Keratinocyte (primary cell): ENCODE measurements around the gene MAP3K8. TPM values are rescaled to one million over a fixed set of nuclear protein-coding genes. Genes with fewer than 3 reads are reported as not detected.

Source experiments
- DNase-seq: peaks from one replicate; pipeline ENCODE4 v3.0.0-alpha.2; 2011; ENCODE audit warnings: low read depth, missing footprints, low spot score
- FAIRE-seq: peaks from 2 replicates; lab custom pipeline; 2011; peaks lifted over from hg19 to GRCh38; lab: Jason Lieb, UNC
- H2AFZ ChIP-seq: 2 replicates; pipeline ENCODE4 v1.6.0; 2012; ENCODE audit warnings: low read length, control low read depth, inconsistent platforms; ENCODE audit not compliant: control insufficient read depth
- H3K27ac ChIP-seq: 2 replicates; pipeline ENCODE4 v1.5.1; 2011; ENCODE audit warnings: low read length; ENCODE audit not compliant: control insufficient read depth, insufficient read depth
- H3K27me3 ChIP-seq: 3 replicates; pipeline ENCODE4 v1.6.0; 2011; ENCODE audit warnings: low read length; ENCODE audit not compliant: control insufficient read depth, insufficient read depth; ENCODE audit errors: extremely low read depth
- H3K36me3 ChIP-seq, 2 experiments: 2 replicates in 1 of 2; 3 replicates in 1 of 2; pipeline ENCODE4 v1.5.1; 2011; ENCODE audit warnings: low read length in 2 of 2, mild to moderate bottlenecking in 1 of 2; ENCODE audit not compliant: control insufficient read depth in 2 of 2, insufficient read depth in 2 of 2; ENCODE audit errors: extremely low read depth in 1 of 2
- H3K4me1 ChIP-seq: 3 replicates; pipeline ENCODE4 v1.5.1; 2011; ENCODE audit warnings: low read length; ENCODE audit not compliant: control insufficient read depth, insufficient read depth; ENCODE audit errors: extremely low read depth
- H3K4me2 ChIP-seq: 3 replicates; pipeline ENCODE4 v1.6.0; 2011; ENCODE audit warnings: low read depth, low read length; ENCODE audit not compliant: control insufficient read depth, insufficient read depth; ENCODE audit errors: extremely low read depth
- H3K4me3 ChIP-seq, 3 experiments: fragments of 200-600 bp in 1 of 3; sonication (generic) in 1 of 3; 2 replicates in 2 of 3; 3 replicates in 1 of 3; pipeline ENCODE4 v1.5.1; 2011 to 2016; ENCODE audit warnings: low read length in 3 of 3, mild to moderate bottlenecking in 3 of 3, control low read depth in 2 of 3, inconsistent platforms in 1 of 3, low read depth in 1 of 3, mixed read lengths in 1 of 3, mixed run types in 1 of 3, moderate library complexity in 1 of 3; ENCODE audit not compliant: control insufficient read depth in 2 of 3, insufficient read depth in 2 of 3; ENCODE audit errors: extremely low read depth in 1 of 3
- H3K79me2 ChIP-seq: 2 replicates; pipeline ENCODE4 v1.6.0; 2012; ENCODE audit warnings: low read length; ENCODE audit not compliant: control insufficient read depth, insufficient read depth
- H3K9ac ChIP-seq: 3 replicates; pipeline ENCODE4 v1.6.0; 2011; ENCODE audit warnings: low read length; ENCODE audit not compliant: control insufficient read depth, insufficient read depth; ENCODE audit errors: extremely low read depth
- H3K9me1 ChIP-seq: 3 replicates; pipeline ENCODE4 v1.6.0; 2011; ENCODE audit warnings: low read length; ENCODE audit not compliant: control insufficient read depth, insufficient read depth; ENCODE audit errors: extremely low read depth
- H3K9me3 ChIP-seq: 2 replicates; pipeline ENCODE4 v1.5.1; 2012; ENCODE audit warnings: low read depth, low read length; ENCODE audit not compliant: control insufficient read depth
- H4K20me1 ChIP-seq: 3 replicates; pipeline ENCODE4 v1.6.0; 2011; ENCODE audit warnings: low read length; ENCODE audit not compliant: control insufficient read depth, insufficient read depth; ENCODE audit errors: extremely low read depth
- EZH2 ChIP-seq: IDR thresholded peaks from one replicate; pipeline ENCODE4 v1.6.1; 2012; ENCODE audit warnings: inconsistent platforms, mild to moderate bottlenecking, low read length, moderate library complexity
- dilution Hi-C: fragments of 300-500 bp; cut with MboI; formaldehyde crosslinking; loops from one replicate; pipeline ENCODE4 v1.7.0; 2020; ENCODE audit warnings: low sequenced_read_pairs; ENCODE audit not compliant: extremely low pct_ligation_motif_present
- polyA plus RNA-seq, 5 experiments: library from polyadenylated mRNA; depleted of rRNA in 3 of 5; stranded (reverse) in 3 of 5; stranded (forward) in 1 of 5; unstranded in 1 of 5; fragments of >200 nt; gene quantifications; 1 replicate in 1 of 5; 2 replicates in 3 of 5; 3 replicates in 1 of 5; pipeline versions ENCODE4 v1.2.1 to v1.2.3, GENCODE V29; 2011 to 2012; ENCODE audit warnings: missing spikeins in 2 of 5, low read depth in 1 of 5, low replicate concordance in 1 of 5
- TF ChIP-seq, protein P1 (sequence below), 3 experiments: IDR thresholded peaks in 1 of 3; conservative IDR thresholded peaks in 1 of 3; optimal IDR thresholded peaks in 1 of 3; 2 replicates in 2 of 3; 3 replicates in 1 of 3; pipeline versions ENCODE3 to v1.5.1; 2011; ENCODE audit warnings: low read length in 3 of 3, mild to moderate bottlenecking in 3 of 3, moderate library complexity in 2 of 3, control low read depth in 1 of 3, inconsistent platforms in 1 of 3; ENCODE audit not compliant: insufficient read depth in 2 of 3; ENCODE audit errors: extremely low read depth in 1 of 3

The MAP3K8 gene
- polyA plus RNA-seq, 1 donor (not counting 4 experiments of a cell fraction or from before 2014, with no cell fraction given), result 4.9 TPM

- Histone ChIP-seq H3K27ac (peak overlapping the region; percentile 8), H2AFZ (no peak overlapping the region), H3K4me2 (no peak overlapping the region), H3K9ac (no peak overlapping the region), H3K4me3 (no peak overlapping the region), H3K9me1 (no peaks in the 10 kb centered on the region), H3K79me2 (no peaks in the 10 kb centered on the region), H3K4me1 (peaks cover 33% of the 10 kb centered on the region), H4K20me1 (no peaks in the 10 kb centered on the region), H3K27me3 (no peaks in the 10 kb centered on the region), H3K36me3 (no peaks in the 10 kb centered on the region), H3K9me3 (no peaks in the 10 kb centered on the region)
- FAIRE-seq (no peak), DNase-seq (no peak)
- TF ChIP-seq EZH2, result no peak
- TF ChIP-seq, protein P1, sequence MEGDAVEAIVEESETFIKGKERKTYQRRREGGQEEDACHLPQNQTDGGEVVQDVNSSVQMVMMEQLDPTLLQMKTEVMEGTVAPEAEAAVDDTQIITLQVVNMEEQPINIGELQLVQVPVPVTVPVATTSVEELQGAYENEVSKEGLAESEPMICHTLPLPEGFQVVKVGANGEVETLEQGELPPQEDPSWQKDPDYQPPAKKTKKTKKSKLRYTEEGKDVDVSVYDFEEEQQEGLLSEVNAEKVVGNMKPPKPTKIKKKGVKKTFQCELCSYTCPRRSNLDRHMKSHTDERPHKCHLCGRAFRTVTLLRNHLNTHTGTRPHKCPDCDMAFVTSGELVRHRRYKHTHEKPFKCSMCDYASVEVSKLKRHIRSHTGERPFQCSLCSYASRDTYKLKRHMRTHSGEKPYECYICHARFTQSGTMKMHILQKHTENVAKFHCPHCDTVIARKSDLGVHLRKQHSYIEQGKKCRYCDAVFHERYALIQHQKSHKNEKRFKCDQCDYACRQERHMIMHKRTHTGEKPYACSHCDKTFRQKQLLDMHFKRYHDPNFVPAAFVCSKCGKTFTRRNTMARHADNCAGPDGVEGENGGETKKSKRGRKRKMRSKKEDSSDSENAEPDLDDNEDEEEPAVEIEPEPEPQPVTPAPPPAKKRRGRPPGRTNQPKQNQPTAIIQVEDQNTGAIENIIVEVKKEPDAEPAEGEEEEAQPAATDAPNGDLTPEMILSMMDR (optimal IDR thresholded peaks at IDR 0.05 in 1 of 3, IDR thresholded peaks at IDR 0.05 in 1 of 3, conservative IDR thresholded peaks at IDR 0.05 in 1 of 3; ENCODE audit: extremely low read depth in 1 of 3, insufficient read depth in 2 of 3, low read length in 3 of 3), result no peak
- dilution Hi-C loops, result no loop called here
These were observed 4.3 kb downstream of the MAP3K8 start for GRCh38 chr10:30438021-30438850.

GRCh38 chr10:30439931-30440330, 5.9 kb downstream of the MAP3K8 start:
- Histone ChIP-seq H3K4me3 (no peak overlapping the region), H3K9me3 (no peaks in the 10 kb centered on the region), H3K9ac (no peak overlapping the region), H3K9me1 (no peaks in the 10 kb centered on the region), H4K20me1 (no peaks in the 10 kb centered on the region), H3K36me3 (no peaks in the 10 kb centered on the region), H3K27ac (no peak overlapping the region), H3K79me2 (no peaks in the 10 kb centered on the region), H3K4me1 (peaks cover 30% of the 10 kb centered on the region), H3K27me3 (no peaks in the 10 kb centered on the region), H2AFZ (no peak overlapping the region), H3K4me2 (no peak overlapping the region)
- no peak for FAIRE-seq
- dilution Hi-C loops, result no loop called here
- TF ChIP-seq, protein P1 (optimal IDR thresholded peaks at IDR 0.05 in 1 of 3, IDR thresholded peaks at IDR 0.05 in 1 of 3, conservative IDR thresholded peaks at IDR 0.05 in 1 of 3; ENCODE audit: extremely low read depth in 1 of 3, insufficient read depth in 2 of 3, low read length in 3 of 3), result no peak
- TF ChIP-seq EZH2, result no peak
- no peak for DNase-seq
